Fibroblast of lung (primary cell): ENCODE measurements around the gene CDC42SE2.

Experiments used
- CTCF ChIP-seq, 2 donors: IDR thresholded peaks in 1 of 2; conservative IDR thresholded peaks in 1 of 2; 1 replicate in 1 of 2; 2 replicates in 1 of 2; pipeline ENCODE4 v1.5.1; 2011 to 2012; ENCODE audit warnings: low read length in 2 of 2, control low read depth in 1 of 2, inconsistent platforms in 1 of 2, low read depth in 1 of 2, mild to moderate bottlenecking in 1 of 2
- EZH2 ChIP-seq: IDR thresholded peaks from 2 replicates; pipeline ENCODE4 v1.5.1; 2012; ENCODE audit warnings: low read length, control low read depth, mild to moderate bottlenecking; ENCODE audit errors: missing control alignments

- no peak for TF ChIP-seq CTCF (conservative IDR thresholded peaks at IDR 0.05 in 1 of 2, IDR thresholded peaks at IDR 0.05 in 1 of 2; ENCODE audit: low read depth in 1 of 2, low read length in 2 of 2)
- no peak for TF ChIP-seq EZH2
These were observed 92.2 kb downstream of the CDC42SE2 start for GRCh38 chr5:131355971-131356528.
